CD14-positive monocyte (primary cell): ENCODE data around the gene AFG3L2. TPM values are rescaled to one million over a fixed set of nuclear protein-coding genes. Genes with fewer than 3 reads are reported as not detected.

Experiments
- DNase-seq, 3 donors: peaks; one replicate each; pipeline ENCODE4 v3.0.0-alpha.2; 2011 to 2022
- H2AFZ ChIP-seq: 2 replicates; pipeline ENCODE4 v1.6.0; 2012; ENCODE audit warnings: mild to moderate bottlenecking, low read depth, low read length, inconsistent platforms; ENCODE audit not compliant: insufficient read depth, poor library complexity, severe bottlenecking
- H3K27ac ChIP-seq, 2 donors: 1 replicate in 1 of 2; 2 replicates in 1 of 2; pipeline ENCODE4 v1.5.1; 2012 to 2013; ENCODE audit warnings: low read length in 2 of 2, control low read depth in 1 of 2, inconsistent platforms in 1 of 2, low read depth in 1 of 2, mild to moderate bottlenecking in 1 of 2
- H3K27me3 ChIP-seq, 2 donors: one replicate each; pipeline versions ENCODE4 v1.6.0 to v1.6.1; 2011 to 2013; ENCODE audit warnings: low read length in 2 of 2; ENCODE audit not compliant: control insufficient read depth in 2 of 2, insufficient read depth in 2 of 2
- H3K36me3 ChIP-seq, 2 donors: replicated peaks in 1 of 2; 1 replicate in 1 of 2; 2 replicates in 1 of 2; pipeline versions ENCODE4 v1.5.1 to v1.6.1; 2012 to 2013; ENCODE audit warnings: low read length in 2 of 2, control low read depth in 1 of 2, inconsistent platforms in 1 of 2, mild to moderate bottlenecking in 1 of 2; ENCODE audit not compliant: insufficient read depth in 2 of 2, control insufficient read depth in 1 of 2
- H3K4me1 ChIP-seq, 2 donors: 1 replicate in 1 of 2; 2 replicates in 1 of 2; pipeline versions ENCODE4 v1.5.1 to v1.6.1; 2012 to 2013; ENCODE audit warnings: low read length in 2 of 2, control low read depth in 1 of 2, inconsistent platforms in 1 of 2, mild to moderate bottlenecking in 1 of 2, moderate library complexity in 1 of 2; ENCODE audit not compliant: insufficient read depth in 2 of 2, control insufficient read depth in 1 of 2
- H3K4me2 ChIP-seq: replicated peaks from 2 replicates; pipeline ENCODE3; 2012; ENCODE audit warnings: low read length, moderate library complexity, mild to moderate bottlenecking; ENCODE audit not compliant: poor library complexity, severe bottlenecking; ENCODE audit errors: extremely low read depth
- H3K4me3 ChIP-seq, 3 experiments: fragments of 200-600 bp in 1 of 3; sonication (generic) in 1 of 3; replicated peaks in 1 of 3; 1 replicate in 2 of 3; 2 replicates in 1 of 3; pipeline ENCODE4 v1.5.1; 2011 to 2013; ENCODE audit warnings: low read length in 3 of 3, mild to moderate bottlenecking in 3 of 3, control low read depth in 2 of 3, low read depth in 2 of 3, inconsistent platforms in 1 of 3, moderate library complexity in 1 of 3
- H3K79me2 ChIP-seq: 2 replicates; pipeline ENCODE4 v1.6.0; 2012; ENCODE audit warnings: mild to moderate bottlenecking, control low read depth, inconsistent platforms, low read length, moderate library complexity; ENCODE audit not compliant: insufficient read depth
- H3K9ac ChIP-seq: 2 replicates; pipeline ENCODE4 v1.6.0; 2017; ENCODE audit warnings: low read length, mild to moderate bottlenecking; ENCODE audit not compliant: insufficient read depth, poor library complexity, severe bottlenecking
- H3K9me3 ChIP-seq, 2 donors: replicated peaks in 1 of 2; 1 replicate in 1 of 2; 2 replicates in 1 of 2; pipeline versions ENCODE4 v1.5.1 to v1.6.1; 2012 to 2013; ENCODE audit warnings: low read length in 2 of 2, control low read depth in 1 of 2; ENCODE audit not compliant: control insufficient read depth in 1 of 2, insufficient read depth in 1 of 2
- H4K20me1 ChIP-seq: 2 replicates; pipeline ENCODE4 v1.6.0; 2012; ENCODE audit warnings: mild to moderate bottlenecking, low read length, control low read depth, moderate library complexity; ENCODE audit not compliant: insufficient read depth
- H3K27ac Mint-ChIP-seq, 7 donors: one replicate each; pipeline ENCODE4 v1.8.0; 2020; ENCODE audit warnings: mild to moderate bottlenecking in 7 of 7, mixed read lengths in 7 of 7, moderate library complexity in 6 of 7, inconsistent platforms in 2 of 7
- H3K27me3 Mint-ChIP-seq, 3 donors: one replicate each; pipeline ENCODE4 v1.8.0; 2021 to 2022; ENCODE audit warnings: low read depth in 3 of 3, mild to moderate bottlenecking in 3 of 3, mixed read lengths in 3 of 3, moderate library complexity in 3 of 3, inconsistent platforms in 1 of 3
- H3K36me3 Mint-ChIP-seq, 2 donors: one replicate each; pipeline ENCODE4 v1.8.0; 2020; ENCODE audit warnings: mixed read lengths in 2 of 2, inconsistent platforms in 1 of 2, mild to moderate bottlenecking in 1 of 2
- H3K4me1 Mint-ChIP-seq: one replicate; pipeline ENCODE4 v1.8.0; 2020; ENCODE audit warnings: mild to moderate bottlenecking, mixed read lengths
- H3K4me3 Mint-ChIP-seq, 2 donors: one replicate each; pipeline ENCODE4 v1.8.0; 2020; ENCODE audit warnings: mild to moderate bottlenecking in 2 of 2, mixed read lengths in 2 of 2, moderate library complexity in 1 of 2
- H3K9me3 Mint-ChIP-seq, 7 donors: one replicate each; pipeline ENCODE4 v1.8.0; 2020 to 2022; ENCODE audit warnings: mixed read lengths in 7 of 7, mild to moderate bottlenecking in 6 of 7, moderate library complexity in 6 of 7, inconsistent platforms in 2 of 7
- WGBS: methylation state at CpG from one replicate; pipeline ENCODE4 v1.1.5; 2013; ENCODE audit warnings: missing lambda C conversion rate; ENCODE audit not compliant: insufficient coverage; 5-methylcytosine and 5-hydroxymethylcytosine counted together
- intact Hi-C, 2 donors: fragments of 100-400 bp; cut with micrococcal nuclease; formaldehyde crosslinking; loops; one replicate each; pipeline versions ENCODE4 v1.15.0 to v1.15.1; 2023
- polyA plus RNA-seq, 3 donors: library from polyadenylated mRNA; depleted of rRNA in 1 of 3; unstranded in 2 of 3; stranded (reverse) in 1 of 3; fragments of 300-500 nt in 2 of 3; fragments of >200 nt in 1 of 3; fragmentation: Illumina TruSeq in 2 of 3; gene quantifications; 1 replicate in 2 of 3; 2 replicates in 1 of 3; pipeline ENCODE4 v1.2.3, GENCODE V29; 2012 to 2021
- TF ChIP-seq, protein P1 (sequence below): fragments of 200-600 bp; IDR thresholded peaks from one replicate; pipeline ENCODE4 v1.8.0; 2022; ENCODE audit warnings: antibody characterized with exemption, mild to moderate bottlenecking

The AFG3L2 gene
- polyA plus RNA-seq, 3 donors: 13.9 to 15.5 (median 13.9) TPM

DNA sequence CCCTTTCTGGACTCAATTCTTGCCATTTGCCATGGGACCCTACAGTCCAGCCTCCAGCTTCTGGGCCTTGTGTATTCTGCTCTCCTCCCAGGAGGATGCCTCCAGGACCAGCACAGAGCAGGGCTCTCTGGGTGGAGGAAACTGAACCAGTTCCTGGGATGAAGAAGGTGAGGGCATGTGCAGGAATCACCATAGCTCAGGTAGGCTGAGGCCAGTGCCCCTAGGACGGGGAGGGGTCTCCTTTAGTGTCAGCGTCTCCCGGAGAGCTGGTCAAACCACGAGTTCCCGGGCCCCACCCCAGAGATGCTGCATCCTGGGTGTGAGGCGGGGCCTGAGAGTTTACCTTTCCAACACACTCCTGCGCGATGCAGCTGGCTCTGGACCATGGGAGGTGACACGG lies 24.9 kb upstream of the AFG3L2 start:
- Mint-ChIP-seq H3K9me3 (peaks cover 0 to 1% (median 0%) of the 10 kb centered on the region in 7 donors), H3K4me1 (peaks cover 21% of the 10 kb centered on the region), H3K27ac (no peak overlapping the region), H3K36me3 (no peaks in the 10 kb centered on the region), H3K4me3 (no peak overlapping the region), H3K27me3 (peaks cover 25 to 33% (median 30%) of the 10 kb centered on the region in 3 donors)
- DNase-seq: no peak
- TF ChIP-seq, protein P1, sequence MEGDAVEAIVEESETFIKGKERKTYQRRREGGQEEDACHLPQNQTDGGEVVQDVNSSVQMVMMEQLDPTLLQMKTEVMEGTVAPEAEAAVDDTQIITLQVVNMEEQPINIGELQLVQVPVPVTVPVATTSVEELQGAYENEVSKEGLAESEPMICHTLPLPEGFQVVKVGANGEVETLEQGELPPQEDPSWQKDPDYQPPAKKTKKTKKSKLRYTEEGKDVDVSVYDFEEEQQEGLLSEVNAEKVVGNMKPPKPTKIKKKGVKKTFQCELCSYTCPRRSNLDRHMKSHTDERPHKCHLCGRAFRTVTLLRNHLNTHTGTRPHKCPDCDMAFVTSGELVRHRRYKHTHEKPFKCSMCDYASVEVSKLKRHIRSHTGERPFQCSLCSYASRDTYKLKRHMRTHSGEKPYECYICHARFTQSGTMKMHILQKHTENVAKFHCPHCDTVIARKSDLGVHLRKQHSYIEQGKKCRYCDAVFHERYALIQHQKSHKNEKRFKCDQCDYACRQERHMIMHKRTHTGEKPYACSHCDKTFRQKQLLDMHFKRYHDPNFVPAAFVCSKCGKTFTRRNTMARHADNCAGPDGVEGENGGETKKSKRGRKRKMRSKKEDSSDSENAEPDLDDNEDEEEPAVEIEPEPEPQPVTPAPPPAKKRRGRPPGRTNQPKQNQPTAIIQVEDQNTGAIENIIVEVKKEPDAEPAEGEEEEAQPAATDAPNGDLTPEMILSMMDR: no peak
- no peaks in the 10 kb centered on the region for H3K36me3 ChIP-seq
- intact Hi-C loops: no loop called here
- H3K4me3 ChIP-seq: no peak overlapping the region
- whole genome bisulfite sequencing: 83% methylated on average over 6 of the region's 9 CpGs
- H3K4me2 ChIP-seq: no peak overlapping the region
- H3K4me1 ChIP-seq: peaks cover 2% of the 10 kb centered on the region in 2 donors
- no peak overlapping the region for H3K27ac ChIP-seq
- H3K27me3 ChIP-seq: peaks cover 13 to 20% of the 10 kb centered on the region in 2 donors
- no peaks in the 10 kb centered on the region for H4K20me1 ChIP-seq
- H3K9ac ChIP-seq: no peak overlapping the region
- no peaks in the 10 kb centered on the region for H3K9me3 ChIP-seq
- H2AFZ ChIP-seq: peak overlapping the region; percentile 6
- H3K79me2 ChIP-seq: no peaks in the 10 kb centered on the region

DNA sequence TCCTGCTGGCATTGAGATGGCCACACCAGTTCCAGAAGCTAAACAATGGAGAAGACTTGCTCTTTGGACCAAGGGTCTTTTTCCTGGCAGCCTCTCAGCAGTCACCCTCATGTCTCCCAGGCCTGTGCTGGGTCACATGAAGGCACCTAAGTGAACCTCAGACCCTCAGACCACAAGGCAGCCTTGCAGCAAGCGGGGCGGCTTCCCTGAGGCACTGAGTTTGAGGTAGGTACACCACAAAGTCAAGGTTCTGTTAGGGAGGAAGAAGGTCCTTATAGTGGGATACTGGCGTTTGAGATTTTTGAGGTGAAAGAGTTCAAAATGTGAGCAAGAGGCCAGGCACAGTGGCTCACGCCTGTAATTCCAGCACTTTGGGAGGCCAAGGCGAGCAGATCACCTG lies 22.2 kb upstream of the AFG3L2 start:
- Mint-ChIP-seq H3K27me3 (peaks cover 6 to 11% (median 10%) of the 10 kb centered on the region in 3 donors), H3K9me3 (no peaks in the 10 kb centered on the region), H3K27ac (no peak overlapping the region), H3K36me3 (no peaks in the 10 kb centered on the region), H3K4me1 (peaks cover 21% of the 10 kb centered on the region), H3K4me3 (no peak overlapping the region)
- Histone ChIP-seq H3K4me1 (no peaks in the 10 kb centered on the region), H2AFZ (no peak overlapping the region), H3K4me2 (no peak overlapping the region), H3K9ac (no peak overlapping the region), H3K79me2 (no peaks in the 10 kb centered on the region), H3K4me3 (no peak overlapping the region), H3K27me3 (no peaks in the 10 kb centered on the region), H4K20me1 (no peaks in the 10 kb centered on the region), H3K9me3 (no peaks in the 10 kb centered on the region), H3K27ac (no peak overlapping the region), H3K36me3 (no peaks in the 10 kb centered on the region)
- TF ChIP-seq, protein P1: no peak
- no peak for DNase-seq
- 93% methylated on average over 3 of the region's 5 CpGs for WGBS
- intact Hi-C loops: no loop called here
